ENCODE data around the gene SLC26A9.
"Not testable (repeated sequence)": the region's sequence is repeated elsewhere in the genome, so short reads cannot be mapped to it uniquely, and the experiment has no call there.

Gene SLC26A9

DNA sequence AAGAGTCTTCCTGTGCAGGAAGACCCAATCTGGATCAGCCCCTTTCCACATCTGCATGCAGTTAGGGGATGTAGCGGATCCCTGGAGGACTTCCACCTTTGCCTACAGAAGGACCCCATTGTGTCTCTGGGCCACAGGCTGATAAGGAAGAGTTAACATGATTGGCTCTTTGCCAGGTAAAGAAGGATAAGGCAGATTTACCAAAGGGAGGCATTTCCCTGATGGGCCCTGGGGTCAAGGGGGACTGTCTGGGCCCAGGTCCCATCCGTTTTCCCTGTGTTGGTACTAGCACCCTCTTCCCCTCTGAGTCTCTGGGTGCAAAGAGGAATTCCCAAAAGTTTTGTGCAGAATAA lies 29.1 kb downstream of the SLC26A9 start:
- no peak overlapping the region for H3K27ac Mint-ChIP-seq
- ATAC-seq = no peak
- no peak overlapping the region for H3K4me3 Mint-ChIP-seq
- no peak for DNase-seq (ENCODE audit: low spot score in 2 of 2)
- no peaks in the 10 kb centered on the region for H3K36me3 Mint-ChIP-seq
- no peaks in the 10 kb centered on the region for H3K4me1 Mint-ChIP-seq
- H3K9me3 Mint-ChIP-seq = no peaks in the 10 kb centered on the region

DNA sequence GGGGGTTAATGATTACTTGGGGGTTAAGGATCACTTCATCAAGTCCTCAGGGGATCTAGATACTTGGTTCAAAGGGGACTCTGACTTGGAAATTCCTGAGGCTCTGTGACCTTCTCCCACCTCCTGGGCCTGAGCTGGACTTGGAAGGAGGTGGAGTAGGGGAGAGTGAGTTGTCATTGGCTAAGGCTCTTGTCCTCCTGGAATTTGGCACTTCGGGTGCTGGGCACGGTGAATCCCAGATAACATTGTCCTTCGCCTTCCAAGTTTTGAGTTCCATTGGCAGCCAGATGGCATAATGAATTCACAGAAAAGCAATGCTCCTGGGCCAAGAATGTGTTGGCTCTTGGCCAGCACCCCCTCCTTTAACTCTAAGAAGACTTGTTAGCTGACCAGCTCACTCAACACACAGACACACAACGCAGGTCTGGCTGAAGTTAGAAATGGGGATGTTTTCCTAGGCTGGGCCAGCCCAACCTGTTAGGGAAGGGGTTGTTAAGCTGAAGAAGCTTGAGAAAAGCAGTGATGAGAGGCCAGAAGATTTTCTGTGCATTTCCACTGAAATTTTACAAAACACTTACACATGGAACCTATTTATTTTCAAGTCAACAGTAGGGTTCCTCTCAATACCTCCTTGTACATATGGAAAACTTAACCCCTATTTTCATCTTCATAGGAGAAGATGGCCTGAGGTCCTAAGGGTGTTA lies 29.7 kb downstream of the SLC26A9 start:
- ATAC-seq (no peak), DNase-seq (ENCODE audit: low spot score in 2 of 2) (no peak)
- Mint-ChIP-seq H3K27ac (no peak overlapping the region), H3K4me1 (no peaks in the 10 kb centered on the region), H3K4me3 (no peak overlapping the region), H3K36me3 (no peaks in the 10 kb centered on the region), H3K9me3 (no peaks in the 10 kb centered on the region)

DNA sequence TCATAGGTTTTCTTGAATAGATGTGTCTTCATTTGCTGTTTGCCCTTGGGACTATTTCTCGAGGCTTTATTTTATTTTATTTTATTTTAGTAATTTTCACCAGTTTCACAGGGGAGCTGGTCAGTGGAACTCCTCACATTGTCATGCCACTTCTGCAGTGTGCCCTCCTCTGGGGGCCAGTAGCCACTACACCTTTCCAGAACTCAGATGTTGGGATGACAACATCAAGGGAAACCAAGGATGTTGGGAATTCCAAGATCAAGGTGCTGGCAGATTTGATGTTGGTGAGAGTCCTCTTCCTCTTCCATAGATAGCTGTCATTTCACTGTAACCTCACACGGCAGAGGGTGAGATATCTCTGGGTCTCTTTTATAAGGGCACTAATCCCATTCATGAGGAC lies 35.5 kb downstream of the SLC26A9 start:
- ATAC-seq (no peak), DNase-seq (ENCODE audit: low spot score in 2 of 2) (no peak)
- Mint-ChIP-seq H3K4me3 (no peak overlapping the region), H3K9me3 (no peaks in the 10 kb centered on the region), H3K27ac (no peak overlapping the region), H3K4me1 (no peaks in the 10 kb centered on the region), H3K36me3 (no peaks in the 10 kb centered on the region)

DNA sequence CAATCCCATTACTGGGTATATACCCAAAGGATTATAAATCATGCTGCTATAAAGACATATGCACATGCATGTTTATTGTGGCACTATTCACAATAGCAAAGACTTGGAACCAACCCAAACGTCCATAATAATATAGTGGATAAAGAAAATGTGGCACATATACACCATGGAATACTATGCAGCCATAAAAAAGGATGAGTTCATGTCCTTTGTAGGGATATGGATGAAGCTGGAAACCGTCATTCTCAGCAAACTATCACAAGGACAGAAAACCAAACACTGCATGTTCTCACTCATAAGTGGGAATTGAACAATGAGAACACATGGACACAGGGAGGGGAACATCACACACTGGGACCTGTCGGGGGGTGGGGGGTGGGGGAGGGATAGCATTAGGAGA lies 38.2 kb downstream of the SLC26A9 start:
- not testable (repeated sequence) for H3K27ac Mint-ChIP-seq; DNase-seq (ENCODE audit: low spot score in 2 of 2); ATAC-seq; H3K9me3 Mint-ChIP-seq; H3K4me3 Mint-ChIP-seq; H3K4me1 Mint-ChIP-seq; H3K36me3 Mint-ChIP-seq

DNA sequence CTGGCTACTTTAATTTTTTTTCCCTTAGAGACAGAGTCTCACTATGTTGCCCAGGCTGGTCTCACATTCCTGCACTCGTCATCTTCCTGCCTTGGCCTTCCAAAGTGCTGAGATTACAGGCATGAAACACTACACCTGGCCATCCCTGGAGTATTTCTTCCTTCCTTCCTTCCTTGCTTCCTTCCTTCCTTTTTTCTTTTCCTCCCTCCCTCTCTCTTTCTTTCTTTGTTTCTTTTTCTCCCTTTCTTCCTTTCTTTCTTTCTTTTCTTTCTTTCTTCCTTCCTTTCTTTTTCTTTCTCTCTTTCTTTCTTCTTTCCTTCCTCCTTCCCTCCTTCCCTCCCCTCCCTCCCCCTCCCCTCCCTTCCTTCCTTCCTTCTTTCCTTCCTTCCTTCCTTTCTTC lies 46.9 kb downstream of the SLC26A9 start:
- no peaks in the 10 kb centered on the region for H3K36me3 Mint-ChIP-seq
- H3K27ac Mint-ChIP-seq = no peak overlapping the region
- no peak overlapping the region for H3K4me3 Mint-ChIP-seq
- no peaks in the 10 kb centered on the region for H3K4me1 Mint-ChIP-seq
- H3K9me3 Mint-ChIP-seq = peaks cover 10% of the 10 kb centered on the region
- no peak for DNase-seq (ENCODE audit: low spot score in 2 of 2)
- no peak for ATAC-seq

DNA sequence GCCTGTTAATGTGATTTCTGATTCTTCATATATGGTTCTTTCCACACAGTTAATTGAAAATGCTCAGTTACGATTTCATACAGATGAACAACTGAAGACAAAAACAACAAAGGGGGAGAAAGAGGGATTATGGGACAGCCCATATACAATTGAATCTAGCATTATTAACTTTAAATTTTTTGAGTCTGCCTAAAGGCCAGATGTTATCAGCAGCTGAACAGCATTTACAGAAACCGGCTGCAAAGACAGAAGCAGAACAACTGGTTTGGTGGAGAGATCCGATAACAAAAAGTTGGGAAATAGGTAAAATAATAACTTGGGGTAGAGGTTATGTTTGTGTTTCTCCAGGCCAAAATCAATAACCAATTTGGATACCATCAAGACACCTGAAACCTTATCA lies 49.1 kb downstream of the SLC26A9 start:
- H3K9me3 Mint-ChIP-seq = peaks cover 17% of the 10 kb centered on the region
- not testable (repeated sequence) for H3K4me3 Mint-ChIP-seq; DNase-seq (ENCODE audit: low spot score in 2 of 2); H3K36me3 Mint-ChIP-seq; H3K27ac Mint-ChIP-seq; H3K4me1 Mint-ChIP-seq; ATAC-seq

DNA sequence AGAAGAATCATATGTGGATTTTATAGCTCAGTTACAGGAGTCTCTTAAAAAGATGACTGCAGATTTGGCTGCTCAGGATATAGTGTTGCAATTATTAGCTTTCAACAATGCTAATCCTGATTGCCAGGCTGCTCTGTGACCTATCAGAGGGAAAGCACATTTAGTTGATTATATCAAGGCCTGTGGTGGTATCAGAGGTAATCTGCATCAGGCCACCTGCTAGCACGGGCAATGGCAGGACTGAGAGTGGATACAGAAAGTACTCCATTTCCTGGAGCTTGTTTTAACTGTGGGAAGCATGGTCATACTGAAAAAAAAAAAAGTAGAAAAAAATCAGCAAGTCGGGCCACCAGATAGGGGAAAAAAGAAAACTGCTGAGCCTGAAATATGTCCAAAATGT lies 51.1 kb downstream of the SLC26A9 start:
- not testable (repeated sequence) for H3K4me3 Mint-ChIP-seq, ATAC-seq
- peaks cover 20% of the 10 kb centered on the region for H3K9me3 Mint-ChIP-seq

DNA sequence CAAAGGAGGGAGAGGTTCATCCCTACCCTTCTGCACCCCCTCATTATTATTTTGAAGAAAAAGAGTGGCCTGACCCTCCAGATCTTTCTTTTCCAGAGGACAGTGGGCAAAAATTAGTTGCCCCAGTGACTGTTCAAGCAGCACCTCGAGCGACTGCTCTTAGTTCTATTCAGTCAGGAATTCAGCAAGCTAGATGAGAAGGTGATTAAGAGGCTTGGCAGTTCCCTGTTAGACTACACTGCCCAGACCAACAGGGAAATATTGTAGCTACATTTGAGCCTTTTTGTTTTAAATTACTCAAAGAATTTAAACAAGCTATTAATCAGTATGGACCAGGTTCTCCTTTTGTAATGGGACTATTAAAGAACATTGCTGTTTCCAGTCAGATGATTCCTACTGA lies 51.8 kb downstream of the SLC26A9 start:
- H3K27ac Mint-ChIP-seq; DNase-seq (ENCODE audit: low spot score in 2 of 2); H3K4me1 Mint-ChIP-seq; H3K36me3 Mint-ChIP-seq; H3K4me3 Mint-ChIP-seq; ATAC-seq: not testable (repeated sequence)
- peaks cover 17% of the 10 kb centered on the region for H3K9me3 Mint-ChIP-seq

More for the DNA sequence above, 51.1 kb downstream of the SLC26A9 start:
- not testable (repeated sequence) for H3K27ac Mint-ChIP-seq; H3K36me3 Mint-ChIP-seq; DNase-seq (ENCODE audit: low spot score in 2 of 2); H3K4me1 Mint-ChIP-seq

DNA sequence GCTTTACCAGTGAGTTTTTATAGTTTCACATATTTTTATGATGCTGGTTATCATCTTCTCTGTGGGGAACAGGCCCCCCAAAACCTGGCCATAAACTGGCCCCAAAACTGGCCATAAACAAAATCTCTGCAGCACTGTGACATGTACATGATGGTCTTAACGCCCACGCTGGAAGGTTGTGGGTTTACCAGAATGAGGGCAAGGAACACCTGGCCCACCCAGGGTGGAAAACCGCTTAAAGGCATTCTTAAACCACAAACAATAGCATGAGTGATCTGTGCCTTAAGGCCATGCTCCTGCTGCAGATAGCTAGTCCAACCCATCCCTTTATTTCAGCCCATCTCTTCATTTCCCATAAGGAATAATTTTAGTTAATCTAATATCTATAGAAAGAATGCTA lies 52.6 kb downstream of the SLC26A9 start:
- DNase-seq (ENCODE audit: low spot score in 2 of 2); ATAC-seq; H3K36me3 Mint-ChIP-seq; H3K4me3 Mint-ChIP-seq; H3K4me1 Mint-ChIP-seq; H3K27ac Mint-ChIP-seq: not testable (repeated sequence)
- H3K9me3 Mint-ChIP-seq = peaks cover 12% of the 10 kb centered on the region

DNA sequence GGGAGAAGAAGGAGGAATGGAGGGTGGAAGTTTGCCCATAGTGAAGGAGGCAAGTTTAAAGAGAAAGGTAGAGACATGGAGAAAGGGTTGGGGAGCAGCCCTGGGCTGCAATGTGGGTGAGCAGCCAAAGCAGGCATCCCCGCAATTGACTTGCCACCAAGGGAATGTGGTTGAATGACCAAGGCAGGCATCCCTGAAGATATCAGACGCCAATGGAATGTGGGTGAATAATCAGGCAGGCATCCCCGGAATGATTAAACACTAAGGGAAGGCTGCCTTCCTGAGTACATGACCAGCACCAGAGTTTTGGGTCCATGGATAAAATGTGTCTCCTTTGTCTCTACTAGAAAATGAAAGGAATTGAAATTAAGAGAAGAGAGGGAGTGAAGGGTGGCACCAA lies 53.5 kb downstream of the SLC26A9 start:
- H3K4me3 Mint-ChIP-seq; DNase-seq (ENCODE audit: low spot score in 2 of 2); H3K4me1 Mint-ChIP-seq; ATAC-seq; H3K27ac Mint-ChIP-seq; H3K36me3 Mint-ChIP-seq: not testable (repeated sequence)
- peaks cover 12% of the 10 kb centered on the region for H3K9me3 Mint-ChIP-seq

DNA sequence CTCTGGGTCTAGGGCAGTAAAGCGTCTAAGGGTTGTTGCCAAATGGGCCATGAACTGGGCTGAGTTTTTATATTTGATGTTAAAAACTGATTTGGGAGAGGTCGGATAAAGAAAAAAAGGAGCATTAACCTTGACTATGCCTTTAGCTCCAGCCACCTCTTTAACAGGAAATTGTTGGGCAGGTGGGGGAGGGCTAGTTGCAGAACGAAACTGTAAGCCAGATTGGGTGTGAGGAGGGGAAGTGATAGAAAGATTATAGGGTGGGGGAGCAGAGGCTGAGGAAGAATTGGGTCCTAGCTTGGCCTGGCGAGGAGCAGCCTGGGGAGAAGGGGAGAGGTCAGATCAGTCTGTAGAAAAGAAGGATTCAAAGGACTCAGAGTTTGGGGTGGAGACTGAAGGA lies 54.2 kb downstream of the SLC26A9 start:
- ATAC-seq; H3K4me3 Mint-ChIP-seq; H3K4me1 Mint-ChIP-seq; H3K27ac Mint-ChIP-seq; DNase-seq (ENCODE audit: low spot score in 2 of 2); H3K36me3 Mint-ChIP-seq: not testable (repeated sequence)
- H3K9me3 Mint-ChIP-seq = peaks cover 12% of the 10 kb centered on the region

DNA sequence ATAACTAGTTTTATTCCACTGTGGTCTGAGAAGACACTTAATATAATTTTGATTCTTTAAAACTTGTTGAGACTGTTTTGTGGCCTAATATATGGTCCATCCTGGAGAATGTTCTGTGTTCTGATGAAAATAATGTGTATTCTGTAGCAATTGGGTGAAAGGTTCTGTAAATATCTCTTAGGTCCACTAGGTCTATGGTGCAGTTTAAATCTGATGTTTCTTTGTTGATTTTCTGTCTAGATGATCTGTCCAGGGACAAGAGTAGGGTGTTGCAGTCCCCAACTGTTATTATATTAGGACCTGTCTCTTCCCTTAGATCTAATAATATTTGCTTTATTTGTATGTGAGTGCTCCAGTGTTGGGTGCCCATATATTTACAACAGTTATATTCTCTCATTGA lies 59.5 kb downstream of the SLC26A9 start:
- Mint-ChIP-seq H3K27ac (no peak overlapping the region), H3K4me1 (no peaks in the 10 kb centered on the region), H3K9me3 (peaks cover 13% of the 10 kb centered on the region), H3K36me3 (no peaks in the 10 kb centered on the region), H3K4me3 (no peak overlapping the region)
- ATAC-seq (no peak), DNase-seq (ENCODE audit: low spot score in 2 of 2) (no peak)

DNA sequence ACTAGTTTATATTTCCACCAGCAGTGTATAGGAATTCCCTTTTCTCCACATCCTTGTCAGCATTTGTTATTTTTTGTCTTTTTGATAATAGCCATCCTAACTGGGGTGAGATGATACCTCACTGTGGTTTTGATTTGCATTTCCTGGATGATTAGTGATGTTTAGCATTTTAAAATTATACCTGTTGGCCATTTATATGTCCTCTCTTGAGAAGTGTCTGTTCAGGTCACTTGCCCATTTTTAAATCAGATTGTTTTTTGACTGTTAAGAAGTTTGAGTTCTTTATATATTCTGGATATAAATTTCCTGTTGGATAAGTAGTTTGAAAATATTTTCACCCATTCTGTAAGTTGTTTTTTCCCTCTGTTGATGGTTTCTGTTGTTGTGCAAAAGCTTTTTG lies 62.3 kb downstream of the SLC26A9 start:
- DNase-seq (ENCODE audit: low spot score in 2 of 2) = no peak
- H3K36me3 Mint-ChIP-seq = no peaks in the 10 kb centered on the region
- H3K4me3 Mint-ChIP-seq = no peak overlapping the region
- ATAC-seq = no peak
- H3K9me3 Mint-ChIP-seq = peaks cover 21% of the 10 kb centered on the region
- no peak overlapping the region for H3K27ac Mint-ChIP-seq
- H3K4me1 Mint-ChIP-seq = no peaks in the 10 kb centered on the region

DNA sequence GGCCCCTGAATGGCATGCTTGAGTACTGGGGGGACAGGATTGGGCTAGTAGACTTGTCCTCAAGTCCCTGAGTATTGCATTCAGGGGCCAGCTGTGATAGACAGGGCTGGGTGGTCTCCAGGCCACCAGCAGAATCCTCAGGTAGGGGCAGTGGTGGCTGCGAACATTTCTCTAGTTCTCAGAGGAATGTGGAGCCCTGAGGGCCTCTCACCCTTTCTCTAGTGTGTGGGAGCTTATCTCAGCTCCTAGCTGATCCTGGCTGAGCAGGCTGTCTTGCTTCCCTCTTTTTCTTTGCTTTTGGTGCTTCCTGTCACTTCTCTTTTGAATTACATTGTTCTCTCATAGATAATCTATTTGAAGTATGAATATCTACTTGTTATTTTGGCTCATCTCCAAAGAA lies 63.3 kb downstream of the SLC26A9 start:
- no peak for ATAC-seq
- Mint-ChIP-seq H3K9me3 (peaks cover 21% of the 10 kb centered on the region), H3K27ac (no peak overlapping the region), H3K4me3 (no peak overlapping the region), H3K36me3 (no peaks in the 10 kb centered on the region), H3K4me1 (no peaks in the 10 kb centered on the region)
- no peak for DNase-seq (ENCODE audit: low spot score in 2 of 2)

DNA sequence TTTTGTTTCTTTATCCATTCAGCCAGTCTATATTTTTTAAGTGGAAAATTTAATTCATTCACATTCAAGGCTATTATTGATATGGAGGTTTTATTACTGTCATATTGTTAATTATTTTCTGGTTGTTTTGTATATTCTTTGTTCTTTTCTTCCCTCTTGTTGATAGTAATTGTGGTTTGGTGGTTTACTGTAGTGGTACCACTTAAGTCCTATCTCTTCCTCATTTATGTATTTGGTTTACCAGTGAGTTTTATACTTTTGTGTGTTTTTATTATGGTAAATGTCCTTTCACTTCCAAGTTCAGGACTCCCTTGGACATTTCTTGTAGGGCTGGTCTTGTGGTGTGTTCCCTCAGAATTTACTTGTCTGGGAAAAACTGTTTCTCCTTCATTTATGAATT lies 65.2 kb downstream of the SLC26A9 start:
- Mint-ChIP-seq H3K4me3 (no peak overlapping the region), H3K27ac (no peak overlapping the region), H3K36me3 (no peaks in the 10 kb centered on the region), H3K9me3 (peaks cover 21% of the 10 kb centered on the region), H3K4me1 (no peaks in the 10 kb centered on the region)
- no peak for DNase-seq (ENCODE audit: low spot score in 2 of 2)
- no peak for ATAC-seq

DNA sequence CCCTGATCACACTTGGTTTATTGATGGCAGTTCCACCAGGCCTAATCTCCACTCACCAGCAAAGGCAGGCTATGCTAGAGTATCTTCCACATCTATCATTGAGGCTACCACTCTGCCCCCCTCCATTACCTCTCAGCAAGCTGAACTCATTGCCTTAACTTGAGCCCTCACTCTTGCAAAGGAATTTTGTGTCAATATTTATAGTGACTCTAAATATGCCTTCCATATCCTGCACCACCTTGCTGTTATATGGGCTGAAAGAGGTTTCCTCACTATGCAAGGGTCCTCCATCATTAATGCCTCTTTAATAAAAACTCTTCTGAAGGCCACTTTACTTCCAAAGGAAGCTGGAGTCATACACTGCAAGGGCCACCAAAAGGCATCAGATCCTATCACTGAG lies 70.1 kb downstream of the SLC26A9 start:
- H3K4me1 Mint-ChIP-seq; H3K36me3 Mint-ChIP-seq; DNase-seq (ENCODE audit: low spot score in 2 of 2); H3K4me3 Mint-ChIP-seq; H3K27ac Mint-ChIP-seq; H3K9me3 Mint-ChIP-seq; ATAC-seq: not testable (repeated sequence)

DNA sequence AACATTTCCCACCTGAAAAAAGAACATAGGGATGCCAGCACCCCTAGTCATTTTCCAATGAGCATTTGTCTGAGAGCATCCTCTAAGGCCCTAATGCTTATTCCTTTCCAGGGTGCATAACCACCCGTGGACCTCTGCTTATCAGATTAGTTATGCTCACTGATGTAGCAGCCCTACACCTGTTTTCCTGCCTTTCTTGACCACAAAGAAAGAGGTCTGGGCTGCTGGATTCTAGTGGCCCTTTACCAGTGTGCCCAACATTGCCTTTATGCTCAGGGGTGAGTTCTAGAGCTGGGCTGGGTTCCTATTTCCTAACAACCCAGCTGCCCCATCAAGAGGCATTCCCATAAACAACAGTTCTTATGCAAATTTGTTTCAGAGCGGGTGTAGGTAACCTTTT lies 73.0 kb downstream of the SLC26A9 start:
- Mint-ChIP-seq H3K4me3 (no peak overlapping the region), H3K36me3 (no peaks in the 10 kb centered on the region), H3K9me3 (no peaks in the 10 kb centered on the region), H3K4me1 (no peaks in the 10 kb centered on the region), H3K27ac (no peak overlapping the region)
- no peak for ATAC-seq
- no peak for DNase-seq (ENCODE audit: low spot score in 2 of 2)
